Fibroblast of skin of back (primary cell): ENCODE measurements around the gene ADD2.
"Not testable (repeated sequence)": the region's sequence is repeated elsewhere in the genome, so short reads cannot be mapped to it uniquely, and the experiment has no call there.

Source experiments
- DNase-seq: peaks from one replicate; pipeline ENCODE4 v3.0.0-alpha.2; 2013

Gene ADD2

DNA sequence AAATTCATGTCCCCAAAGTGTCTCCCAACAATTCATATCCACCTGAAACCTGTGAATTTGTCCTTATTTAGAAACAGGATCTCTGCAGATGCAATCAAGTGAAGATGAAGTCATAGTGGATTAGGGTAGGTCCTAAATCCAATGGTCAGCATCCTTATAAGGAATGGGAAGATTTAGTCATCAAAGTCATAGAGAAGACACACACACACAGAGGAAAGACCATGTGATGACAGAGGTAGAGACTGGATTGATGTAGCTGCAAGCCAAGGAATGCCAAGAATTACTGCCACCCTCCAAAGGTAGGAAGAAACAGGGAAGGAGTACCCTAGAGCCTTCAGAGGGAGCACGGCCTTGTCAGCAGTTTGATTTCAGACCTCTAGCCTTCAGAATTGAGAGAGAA, 17.7 kb downstream of the ADD2 start:
- DNase-seq, result no peak

DNA sequence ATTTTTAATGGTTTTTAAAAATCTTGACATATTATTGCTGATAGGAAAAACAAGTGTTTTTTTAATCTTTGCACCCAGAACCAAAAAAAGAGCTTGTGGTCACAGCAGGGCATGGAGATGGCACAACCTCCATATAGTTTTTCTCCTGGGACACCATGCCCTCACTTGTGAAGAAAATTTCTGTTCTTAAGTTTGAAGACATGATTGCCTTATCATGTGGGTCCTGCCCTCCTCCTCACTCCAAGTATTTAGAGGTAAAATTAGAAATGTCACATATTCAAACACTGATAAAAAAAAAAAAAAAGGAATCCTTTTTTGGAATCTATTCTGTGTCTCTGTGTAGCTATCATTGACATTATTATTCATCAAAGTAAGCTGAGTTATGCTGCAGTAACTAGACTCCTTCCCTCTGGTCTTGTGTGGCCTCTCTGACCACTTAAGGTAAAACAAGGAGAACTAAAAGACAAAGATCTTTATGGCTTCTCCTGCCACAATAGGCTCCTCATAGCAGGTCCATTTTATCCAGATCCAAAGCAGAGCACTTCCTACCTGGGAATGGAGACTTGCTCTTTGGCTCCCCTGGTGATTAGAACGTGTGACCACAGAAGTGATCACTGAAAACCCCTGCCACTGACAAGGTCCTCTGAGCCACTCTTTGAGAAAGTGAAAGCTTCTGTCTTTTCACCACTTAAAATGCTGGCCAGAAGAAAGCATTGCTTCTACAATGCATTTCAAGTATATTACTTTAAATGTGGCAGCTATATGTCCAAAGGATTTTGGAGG, 19.8 kb downstream of the ADD2 start:
- DNase-seq, result no peak

GRCh38 chr2:70747284-70747683, 20.7 kb downstream of the ADD2 start:
- no peak for DNase-seq

- DNase-seq, result no peak
Observed at GRCh38 chr2:70746094-70746974, 21.7 kb downstream of the ADD2 start.

- no peak for DNase-seq
Observed at GRCh38 chr2:70745276-70745825, 22.6 kb downstream of the ADD2 start.

DNA sequence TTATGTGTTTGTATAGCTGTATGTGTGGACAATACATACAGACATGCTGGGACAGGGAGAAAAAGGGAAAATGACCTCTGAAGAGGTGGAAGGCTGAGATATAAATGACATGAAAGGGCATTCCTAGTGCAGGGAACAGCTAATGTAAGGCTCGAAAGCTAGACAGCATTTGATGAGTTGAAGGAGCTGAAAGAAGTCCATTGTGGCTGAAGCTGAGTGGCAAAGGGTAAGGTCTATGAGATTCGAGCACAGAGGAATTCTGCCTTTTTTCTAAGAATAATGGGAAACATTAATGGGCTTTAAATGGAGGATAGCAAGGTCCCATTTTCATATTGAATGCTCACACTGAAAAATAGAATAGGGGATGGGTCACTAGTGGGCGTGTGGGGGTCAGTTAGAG, 23.6 kb downstream of the ADD2 start:
- DNase-seq, result no peak

- DNase-seq, result no peak
Observed at GRCh38 chr2:70743677-70744076, 24.3 kb downstream of the ADD2 start.

DNA sequence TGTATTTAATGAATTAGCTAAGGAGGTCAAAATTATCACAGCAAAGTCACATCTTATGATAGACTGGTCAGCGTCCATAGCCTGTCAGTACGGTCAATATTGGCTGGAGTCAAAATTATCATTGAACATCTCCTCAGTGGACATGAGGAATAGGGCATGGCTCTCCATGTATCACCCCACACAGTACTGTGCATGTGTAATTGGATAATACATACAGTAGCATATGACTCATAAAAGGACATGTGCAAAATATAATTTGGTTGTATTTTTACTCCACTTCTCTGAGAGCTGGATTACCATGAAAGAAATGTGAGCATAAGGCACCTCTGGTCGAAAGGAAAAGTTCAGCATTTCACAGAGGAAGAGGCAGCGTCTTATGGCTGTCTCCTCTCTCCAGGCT, 24.9 kb downstream of the ADD2 start:
- no peak for DNase-seq

GRCh38 chr2:70739492-70739891, 28.5 kb downstream of the ADD2 start:
- DNase-seq, result not testable (repeated sequence)

- no peak for DNase-seq
Observed at GRCh38 chr2:70738159-70738558, 29.8 kb downstream of the ADD2 start.

DNA sequence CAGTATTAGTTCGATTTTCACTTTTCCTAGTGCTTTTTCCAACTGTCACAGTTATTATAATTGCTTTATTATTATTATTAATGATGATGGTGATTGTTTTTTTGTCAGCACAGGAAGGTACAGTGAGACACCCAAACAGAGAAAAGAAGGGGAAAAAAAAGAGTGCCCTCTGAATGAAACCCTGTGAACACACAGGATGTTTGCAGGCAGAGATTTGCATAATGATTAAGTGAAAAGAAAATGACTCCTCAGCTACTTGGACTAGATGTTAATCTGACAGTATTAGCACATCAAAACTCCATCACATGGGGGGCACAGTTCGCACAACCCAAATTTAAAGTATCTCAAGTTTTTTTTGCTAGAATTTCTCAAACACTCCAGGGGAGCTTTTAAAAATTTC, 32.9 kb downstream of the ADD2 start:
- DNase-seq, result no peak

- no peak for DNase-seq
Observed at GRCh38 chr2:70733646-70734180, 34.3 kb downstream of the ADD2 start.

DNA sequence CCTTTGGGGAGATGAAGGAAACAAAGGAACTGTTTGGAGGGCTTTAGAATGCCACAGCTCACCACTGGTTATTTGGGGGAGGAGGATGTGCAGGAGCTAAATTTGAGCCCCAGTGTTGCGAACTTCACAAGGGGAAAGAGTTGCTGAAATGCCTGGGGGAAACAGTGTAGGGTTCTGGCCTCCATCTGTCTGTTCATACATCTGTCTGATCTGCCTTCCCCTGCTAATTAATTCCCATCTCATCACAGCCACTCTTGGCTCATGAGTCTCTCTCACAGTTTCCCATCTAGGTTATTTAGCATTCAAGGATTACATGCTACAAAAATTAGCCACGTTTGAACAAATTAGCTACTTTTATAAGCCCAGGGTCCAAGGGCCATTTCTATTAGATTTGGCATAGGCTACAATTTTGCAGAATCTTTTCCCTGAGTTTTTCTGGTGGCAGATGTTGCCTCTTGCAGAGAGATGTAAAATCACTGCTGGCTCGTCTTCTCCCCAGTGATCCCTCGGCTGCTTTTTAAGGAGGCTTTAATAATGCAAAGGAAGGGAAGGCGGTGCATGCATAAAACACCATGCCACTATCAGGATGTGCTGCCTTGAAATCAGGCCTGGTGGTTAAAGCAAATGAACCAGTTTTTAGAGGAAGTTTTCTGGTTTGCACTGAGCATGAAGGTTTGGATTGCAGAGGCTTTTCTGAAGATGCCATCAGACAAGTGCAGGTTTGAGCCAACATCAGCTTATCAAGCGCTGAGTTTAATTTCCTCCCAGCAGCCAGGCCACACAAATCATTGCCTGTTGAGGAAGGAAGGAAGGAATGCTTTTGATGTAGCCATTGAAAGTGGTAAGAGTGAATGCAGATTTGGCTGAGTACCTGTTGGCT, 35.0 kb downstream of the ADD2 start:
- DNase-seq, result no peak

- no peak for DNase-seq
Observed at GRCh38 chr2:70730730-70731129, 37.3 kb downstream of the ADD2 start.

DNA sequence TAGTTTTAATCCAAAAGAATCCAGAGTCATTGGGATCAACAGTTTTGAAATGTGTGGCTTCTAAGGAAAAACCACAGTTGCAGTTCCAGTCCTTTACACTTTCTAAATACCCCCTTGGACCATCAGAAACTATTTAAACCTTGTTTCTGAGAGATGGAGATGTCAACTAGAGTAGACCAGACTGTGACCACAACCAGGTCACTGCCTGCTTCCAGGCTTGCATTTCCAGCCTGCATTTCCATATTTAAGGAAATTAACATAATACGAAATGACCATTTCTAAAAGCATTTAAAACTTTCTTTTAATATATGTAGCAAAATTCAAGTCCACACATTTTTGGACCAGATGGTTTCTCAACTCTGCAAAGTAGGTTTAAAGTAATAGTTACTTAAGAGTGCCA, 38.4 kb downstream of the ADD2 start:
- DNase-seq, result no peak

DNA sequence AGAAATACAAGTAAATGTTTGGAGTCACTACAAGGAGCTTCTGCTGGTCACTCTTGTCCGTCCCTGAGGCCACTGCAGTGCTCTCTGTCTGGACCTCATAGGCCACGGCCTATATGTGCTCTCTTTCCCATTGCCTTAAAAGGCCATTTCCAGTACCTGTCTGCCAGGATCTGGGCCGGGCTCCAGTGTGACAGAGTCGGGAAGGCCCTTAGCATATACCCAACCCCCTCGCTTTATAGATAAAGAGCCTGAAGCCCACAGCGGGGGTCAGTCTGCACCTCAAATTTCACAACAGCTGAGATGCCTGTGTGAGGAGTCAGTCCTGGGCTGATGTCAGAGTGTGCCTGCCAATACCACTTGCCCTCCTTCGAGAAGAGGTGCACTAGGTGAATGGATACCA, 39.9 kb downstream of the ADD2 start:
- DNase-seq, result no peak

DNA sequence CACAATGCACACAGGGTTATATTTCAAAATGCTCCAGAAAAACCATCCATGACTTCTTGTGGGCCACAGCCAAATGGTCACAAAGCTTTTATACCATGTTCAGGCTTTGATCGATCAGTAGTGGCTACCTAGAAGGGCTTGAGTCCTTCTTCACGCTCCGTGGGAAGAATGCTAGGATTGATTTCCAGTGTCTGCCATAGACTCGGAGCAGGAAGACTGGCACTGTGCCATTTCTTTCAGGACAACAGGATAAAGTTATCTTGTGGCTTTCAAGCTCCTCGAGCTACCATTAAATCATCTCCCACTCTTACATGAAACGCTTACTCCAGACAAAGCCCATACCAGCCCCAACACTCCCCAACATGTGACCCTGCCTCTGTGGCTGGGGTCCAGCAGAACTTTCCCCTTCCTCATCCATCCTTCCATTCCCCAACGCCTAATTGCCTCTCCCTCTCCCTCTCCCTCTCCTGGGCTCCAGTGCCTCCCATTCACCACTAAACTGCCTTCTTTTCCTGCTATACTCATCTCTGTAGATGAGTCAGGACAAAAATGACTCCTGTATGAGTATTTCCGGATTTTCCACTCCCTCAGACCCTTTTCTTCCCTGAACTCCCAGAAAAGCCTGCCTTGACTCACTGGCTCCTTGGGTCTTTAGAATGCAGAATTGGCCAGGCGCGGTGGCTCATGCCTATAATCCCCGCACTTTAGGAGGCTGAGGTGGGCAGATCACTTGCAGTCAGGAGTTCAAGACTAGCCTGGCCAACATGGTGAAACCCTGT, 40.9 kb downstream of the ADD2 start:
- DNase-seq, result peak; percentile 48

DNA sequence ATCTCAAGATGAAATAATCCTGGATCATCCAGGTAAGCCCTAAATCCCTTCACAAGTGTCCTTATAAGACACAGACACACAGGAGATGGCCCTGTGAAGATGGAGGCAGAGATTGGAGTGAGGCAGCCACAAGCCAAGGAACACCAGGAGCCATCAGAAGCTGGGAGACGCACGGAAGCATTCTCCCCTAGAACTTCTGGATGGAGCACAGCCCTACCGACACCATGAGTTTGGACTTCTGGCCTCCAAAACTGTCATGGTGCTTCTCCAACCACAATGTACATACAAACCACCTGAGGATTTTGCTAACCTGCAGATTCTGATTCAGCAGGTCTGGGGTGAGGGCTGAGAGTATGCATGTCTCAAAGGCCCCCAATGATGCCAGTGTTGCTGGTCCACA, 42.5 kb downstream of the ADD2 start:
- DNase-seq, result no peak

DNA sequence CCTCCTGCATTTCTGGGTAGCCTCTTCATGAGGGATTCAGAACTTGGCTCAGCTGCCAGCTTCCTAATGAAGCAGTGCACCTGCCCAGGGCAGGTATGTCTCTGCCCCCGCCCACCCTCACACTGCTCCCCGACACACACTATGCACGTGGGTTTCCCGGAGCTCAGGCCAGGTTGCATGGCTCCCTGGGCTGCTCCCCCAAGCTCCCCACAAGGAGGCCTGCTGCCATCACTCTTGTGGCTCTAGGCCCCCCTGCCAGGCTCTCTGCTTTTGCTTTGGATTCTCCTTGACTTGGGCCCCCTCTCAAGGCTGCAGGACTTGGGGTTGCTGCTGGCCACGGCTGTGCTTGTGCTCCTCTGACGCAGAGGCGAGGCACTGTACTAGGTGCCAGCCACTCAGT, 43.6 kb downstream of the ADD2 start:
- DNase-seq, result no peak

- DNase-seq, result no peak
Observed at GRCh38 chr2:70723286-70723885, 44.6 kb downstream of the ADD2 start.

DNA sequence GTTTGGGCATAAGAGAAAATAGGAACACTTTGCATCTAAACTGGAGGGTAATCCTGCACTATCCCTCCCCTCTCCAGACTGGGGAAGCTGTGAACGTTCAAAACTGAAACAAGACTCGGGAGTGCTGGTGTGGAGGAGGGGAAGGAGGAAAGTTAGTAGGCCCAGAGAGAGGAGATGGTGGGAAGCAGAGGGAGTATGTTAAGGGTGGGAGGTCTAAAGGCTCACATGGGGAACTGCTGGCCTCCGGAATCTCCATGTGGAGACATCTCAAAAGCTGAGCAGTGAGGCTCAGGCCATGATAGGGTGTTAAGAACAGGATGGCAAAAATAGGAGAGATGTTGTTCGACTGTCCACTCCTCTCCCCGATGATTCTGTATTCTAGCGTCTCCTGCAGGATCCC, 47.9 kb downstream of the ADD2 start:
- DNase-seq, result no peak
